ENCODE data around the gene SLC6A19. TPM values are rescaled to one million over a fixed set of nuclear protein-coding genes. Genes with fewer than 3 reads are reported as not detected.

The SLC6A19 gene
- total and polyA plus RNA-seq, 2 donors (not counting 1 experiment from before 2014, with no cell fraction given): not detected

DNA sequence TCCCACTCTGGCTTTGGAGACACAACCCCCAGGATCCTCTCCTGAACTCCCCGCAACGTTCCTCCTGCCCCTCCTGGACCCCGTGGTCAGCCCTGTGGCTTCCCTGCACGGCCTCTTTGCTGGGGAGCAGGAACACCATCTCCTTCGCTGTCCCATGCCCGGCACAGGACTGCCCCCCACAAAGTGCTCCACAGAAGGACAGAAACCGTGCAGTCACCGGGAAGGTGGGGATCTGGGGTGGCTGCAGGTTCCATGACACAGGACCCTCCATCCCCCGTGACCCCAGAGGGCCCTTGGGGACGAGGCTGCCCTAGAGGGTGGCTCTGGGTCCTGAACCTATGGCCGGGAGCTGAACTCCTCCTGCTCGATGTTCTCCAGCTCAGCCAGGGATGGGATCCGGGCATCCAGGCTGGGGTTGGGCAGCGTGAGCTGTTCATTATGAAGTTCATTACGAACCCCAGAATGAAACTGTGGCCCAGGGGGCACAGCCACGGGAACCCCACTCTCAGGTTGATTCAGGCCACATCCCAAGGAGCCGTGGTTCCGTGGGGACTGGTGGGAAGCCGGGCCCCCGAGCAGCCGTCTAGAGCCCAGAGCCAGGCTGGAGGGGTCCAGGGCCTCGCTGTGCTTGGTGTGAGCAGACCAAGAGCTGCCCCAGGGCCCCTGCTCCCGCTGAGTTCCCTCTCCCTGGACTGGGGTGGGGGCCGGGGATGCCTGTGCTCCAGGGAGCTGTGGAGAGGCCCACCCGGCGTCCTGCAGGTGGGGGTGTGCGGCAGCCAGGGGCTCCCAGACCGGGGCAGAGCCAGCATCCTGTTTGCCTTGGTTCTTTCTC lies 684 bp upstream of the SLC6A19 start:
- Histone ChIP-seq H3K4me3 (ENCODE audit: control extremely low read depth in 1 of 5, extremely low read depth in 1 of 5, insufficient read depth in 1 of 5, low read depth in 2 of 5, low read length in 4 of 5) (no peak overlapping the region), H3K9ac (ENCODE audit: low read length) (no peak overlapping the region), H3K27me3 (replicated peaks in 1 of 4; ENCODE audit: control extremely low read depth in 1 of 4, control insufficient read depth in 3 of 4, insufficient read depth in 4 of 4, low read length in 3 of 4) (peaks cover 0 to 3% (median 2%) of the 10 kb centered on the region in 4 experiments), H4K20me1 (ENCODE audit: control insufficient read depth, insufficient read depth, low read length, poor library complexity, severe bottlenecking) (no peaks in the 10 kb centered on the region), H3K79me2 (ENCODE audit: control insufficient read depth, insufficient read depth, low read length) (no peaks in the 10 kb centered on the region), H3K4me1 (ENCODE audit: control insufficient read depth in 2 of 2, insufficient read depth in 2 of 2, low read length in 2 of 2) (no peaks in the 10 kb centered on the region), H3K4me2 (replicated peaks; ENCODE audit: low read depth, low read length, poor library complexity, severe bottlenecking) (no peak overlapping the region), H3K36me3 (replicated peaks in 1 of 2; ENCODE audit: control extremely low read depth in 1 of 2, control insufficient read depth in 1 of 2, extremely low read depth in 1 of 2, insufficient read depth in 2 of 2, low read length in 1 of 2) (no peaks in the 10 kb centered on the region), H3K9me3 (ENCODE audit: control extremely low read depth in 1 of 3, control insufficient read depth in 2 of 3, insufficient read depth in 1 of 3, low read length in 2 of 3) (no peaks in the 10 kb centered on the region), H3K27ac (ENCODE audit: low read length in 2 of 2) (no peak overlapping the region), H2AFZ (ENCODE audit: insufficient read depth, low read depth, low read length, poor library complexity, severe bottlenecking) (no peak overlapping the region)
- DNase-seq (no peak), ATAC-seq (ENCODE audit: low read depth) (no peak)
- no peaks in the 10 kb centered on the region for H3K9me3 Mint-ChIP-seq (ENCODE audit: insufficient read depth)
- CTCF ChIA-PET: no interaction called here
- TF ChIP-seq EZH2 (IDR thresholded peaks at IDR 0.05; ENCODE audit: borderline replicate concordance, insufficient read depth, low read depth, low read length, poor library complexity, severe bottlenecking): no peak
- TF ChIP-seq, protein P1, sequence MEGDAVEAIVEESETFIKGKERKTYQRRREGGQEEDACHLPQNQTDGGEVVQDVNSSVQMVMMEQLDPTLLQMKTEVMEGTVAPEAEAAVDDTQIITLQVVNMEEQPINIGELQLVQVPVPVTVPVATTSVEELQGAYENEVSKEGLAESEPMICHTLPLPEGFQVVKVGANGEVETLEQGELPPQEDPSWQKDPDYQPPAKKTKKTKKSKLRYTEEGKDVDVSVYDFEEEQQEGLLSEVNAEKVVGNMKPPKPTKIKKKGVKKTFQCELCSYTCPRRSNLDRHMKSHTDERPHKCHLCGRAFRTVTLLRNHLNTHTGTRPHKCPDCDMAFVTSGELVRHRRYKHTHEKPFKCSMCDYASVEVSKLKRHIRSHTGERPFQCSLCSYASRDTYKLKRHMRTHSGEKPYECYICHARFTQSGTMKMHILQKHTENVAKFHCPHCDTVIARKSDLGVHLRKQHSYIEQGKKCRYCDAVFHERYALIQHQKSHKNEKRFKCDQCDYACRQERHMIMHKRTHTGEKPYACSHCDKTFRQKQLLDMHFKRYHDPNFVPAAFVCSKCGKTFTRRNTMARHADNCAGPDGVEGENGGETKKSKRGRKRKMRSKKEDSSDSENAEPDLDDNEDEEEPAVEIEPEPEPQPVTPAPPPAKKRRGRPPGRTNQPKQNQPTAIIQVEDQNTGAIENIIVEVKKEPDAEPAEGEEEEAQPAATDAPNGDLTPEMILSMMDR (IDR thresholded peaks at IDR 0.05): no peak
- intact Hi-C loops (cut with micrococcal nuclease): no loop called here
- POLR2A ChIA-PET: no interaction called here
- H3K4me3 Mint-ChIP-seq: no peak overlapping the region
- H3K27ac Mint-ChIP-seq: no peak overlapping the region
- H3K27me3 Mint-ChIP-seq: peaks cover 12% of the 10 kb centered on the region
- 73% methylated on average over 27 of the region's 28 CpGs for WGBS (ENCODE audit: insufficient coverage)
- no peaks in the 10 kb centered on the region for H3K4me1 Mint-ChIP-seq

GRCh38 chr5:1202026-1202797 lies 817 bp downstream of the SLC6A19 start:
- no peaks in the 10 kb centered on the region for H3K9me3 ChIP-seq (ENCODE audit: control extremely low read depth in 1 of 3, control insufficient read depth in 2 of 3, insufficient read depth in 1 of 3, low read length in 2 of 3)
- no peak overlapping the region for H3K4me2 ChIP-seq (replicated peaks; ENCODE audit: low read depth, low read length, poor library complexity, severe bottlenecking)
- 83% methylated on average over 26 of the region's 26 CpGs for WGBS (ENCODE audit: insufficient coverage)
- no peak overlapping the region for H2AFZ ChIP-seq (ENCODE audit: insufficient read depth, low read depth, low read length, poor library complexity, severe bottlenecking)
- no peaks in the 10 kb centered on the region for H3K4me1 ChIP-seq (ENCODE audit: control insufficient read depth in 2 of 2, insufficient read depth in 2 of 2, low read length in 2 of 2)
- H3K27ac Mint-ChIP-seq: no peak overlapping the region
- no peak overlapping the region for H3K27ac ChIP-seq (ENCODE audit: low read length in 2 of 2)
- no peaks in the 10 kb centered on the region for H3K36me3 ChIP-seq (replicated peaks in 1 of 2; ENCODE audit: control extremely low read depth in 1 of 2, control insufficient read depth in 1 of 2, extremely low read depth in 1 of 2, insufficient read depth in 2 of 2, low read length in 1 of 2)
- no peak for TF ChIP-seq EZH2 (IDR thresholded peaks at IDR 0.05; ENCODE audit: borderline replicate concordance, insufficient read depth, low read depth, low read length, poor library complexity, severe bottlenecking)
- no peak overlapping the region for H3K4me3 ChIP-seq (ENCODE audit: control extremely low read depth in 1 of 5, extremely low read depth in 1 of 5, insufficient read depth in 1 of 5, low read depth in 2 of 5, low read length in 4 of 5)
- CTCF ChIA-PET: no interaction called here
- no peak overlapping the region for H3K4me3 Mint-ChIP-seq
- H3K9ac ChIP-seq (ENCODE audit: low read length): no peak overlapping the region
- H4K20me1 ChIP-seq (ENCODE audit: control insufficient read depth, insufficient read depth, low read length, poor library complexity, severe bottlenecking): no peaks in the 10 kb centered on the region
- H3K9me3 Mint-ChIP-seq (ENCODE audit: insufficient read depth): no peaks in the 10 kb centered on the region
- DNase-seq: no peak
- no peak for ATAC-seq (ENCODE audit: low read depth)
- peaks cover 8% of the 10 kb centered on the region for H3K27me3 Mint-ChIP-seq
- no peaks in the 10 kb centered on the region for H3K4me1 Mint-ChIP-seq
- H3K27me3 ChIP-seq (replicated peaks in 1 of 4; ENCODE audit: control extremely low read depth in 1 of 4, control insufficient read depth in 3 of 4, insufficient read depth in 4 of 4, low read length in 3 of 4): peaks cover 0 to 3% (median 0%) of the 10 kb centered on the region in 4 experiments
- no peaks in the 10 kb centered on the region for H3K79me2 ChIP-seq (ENCODE audit: control insufficient read depth, insufficient read depth, low read length)
- intact Hi-C loops (cut with micrococcal nuclease): no loop called here
- POLR2A ChIA-PET: no interaction called here

Measured in B cell (primary cell).